ENCODE data around the gene UFM1.
"Not testable (repeated sequence)": the region's sequence is repeated elsewhere in the genome, so short reads cannot be mapped to it uniquely, and the experiment has no call there.

UFM1 gene

GRCh38 chr13:38365661-38366060, 16.0 kb downstream of the UFM1 start:
- DNase-seq (ENCODE audit: low read depth in 3 of 3, low spot score in 1 of 3) = no peak

- DNase-seq (ENCODE audit: low read depth in 3 of 3, low spot score in 1 of 3) = no peak
These were observed 17.4 kb downstream of the UFM1 start for GRCh38 chr13:38366954-38367645.

GRCh38 chr13:38369058-38369457, 19.4 kb downstream of the UFM1 start:
- no peak for DNase-seq (ENCODE audit: low read depth in 3 of 3, low spot score in 1 of 3)

GRCh38 chr13:38370096-38370495, 20.4 kb downstream of the UFM1 start:
- not testable (repeated sequence) for DNase-seq (ENCODE audit: low read depth in 3 of 3, low spot score in 1 of 3)

GRCh38 chr13:38372820-38373383, 23.3 kb downstream of the UFM1 start:
- DNase-seq (ENCODE audit: low read depth in 3 of 3, low spot score in 1 of 3) = no peak

GRCh38 chr13:38376546-38376945, 26.9 kb downstream of the UFM1 start:
- no peak for DNase-seq (ENCODE audit: low read depth in 3 of 3, low spot score in 1 of 3)

GRCh38 chr13:38381890-38382289, 32.2 kb downstream of the UFM1 start:
- no peak for DNase-seq (ENCODE audit: low read depth in 3 of 3, low spot score in 1 of 3)

- DNase-seq (ENCODE audit: low read depth in 3 of 3, low spot score in 1 of 3) = no peak
These were observed 33.3 kb downstream of the UFM1 start for GRCh38 chr13:38382946-38383345.

GRCh38 chr13:38384171-38384570, 34.5 kb downstream of the UFM1 start:
- DNase-seq (ENCODE audit: low read depth in 3 of 3, low spot score in 1 of 3) = no peak

GRCh38 chr13:38385153-38385891, 35.7 kb downstream of the UFM1 start:
- no peak for DNase-seq (ENCODE audit: low read depth in 3 of 3, low spot score in 1 of 3)

- no peak for DNase-seq (ENCODE audit: low read depth in 3 of 3, low spot score in 1 of 3)
These were observed 36.8 kb downstream of the UFM1 start for GRCh38 chr13:38386421-38386820.

- no peak for DNase-seq (ENCODE audit: low read depth in 3 of 3, low spot score in 1 of 3)
These were observed 41.7 kb downstream of the UFM1 start for GRCh38 chr13:38391341-38391740.

GRCh38 chr13:38394777-38395496, 45.3 kb downstream of the UFM1 start:
- no peak for DNase-seq (ENCODE audit: low read depth in 3 of 3, low spot score in 1 of 3)

GRCh38 chr13:38395497-38395788, 45.8 kb downstream of the UFM1 start:
- no peak for DNase-seq (ENCODE audit: low read depth in 3 of 3, low spot score in 1 of 3)

GRCh38 chr13:38398711-38399493, 49.3 kb downstream of the UFM1 start:
- no peak for DNase-seq (ENCODE audit: low read depth in 3 of 3, low spot score in 1 of 3)

GRCh38 chr13:38399535-38399934, 49.9 kb downstream of the UFM1 start:
- no peak for DNase-seq (ENCODE audit: low read depth in 3 of 3, low spot score in 1 of 3)

- no peak for DNase-seq (ENCODE audit: low read depth in 3 of 3, low spot score in 1 of 3)
These were observed 51.6 kb downstream of the UFM1 start for GRCh38 chr13:38401276-38401675.

- DNase-seq (ENCODE audit: low read depth in 3 of 3, low spot score in 1 of 3) = no peak
These were observed 55.6 kb downstream of the UFM1 start for GRCh38 chr13:38405216-38405615.

- no peak for DNase-seq (ENCODE audit: low read depth in 3 of 3, low spot score in 1 of 3)
These were observed 60.1 kb downstream of the UFM1 start for GRCh38 chr13:38409771-38410170.

- no peak for DNase-seq (ENCODE audit: low read depth in 3 of 3, low spot score in 1 of 3)
These were observed 62.6 kb downstream of the UFM1 start for GRCh38 chr13:38412266-38412665.

Measured in stimulated activated CD4-positive, alpha-beta T cell treated with anti-CD3 and anti-CD28 coated beads, TNF-alpha, amount 100 ng/mL, for 1 hour (primary cell).